Nephron (organoid): Measurements from ENCODE around the gene SLC6A18.

Experiments used
- H3K27ac Mint-ChIP-seq, 3 experiments: 2 replicates each; pipeline ENCODE4 v1.8.0; 2020; ENCODE audit warnings: mixed read lengths in 3 of 3, mild to moderate bottlenecking in 2 of 3, moderate library complexity in 1 of 3
- H3K27me3 Mint-ChIP-seq: 2 replicates; pipeline ENCODE4 v1.8.0; 2021; ENCODE audit warnings: low read depth, mild to moderate bottlenecking, moderate library complexity, mixed read lengths
- H3K36me3 Mint-ChIP-seq: 2 replicates; pipeline ENCODE4 v1.8.0; 2020; ENCODE audit warnings: low read depth, mixed read lengths
- H3K4me1 Mint-ChIP-seq: 2 replicates; pipeline ENCODE4 v1.8.0; 2020; ENCODE audit warnings: mixed read lengths
- H3K4me3 Mint-ChIP-seq, 3 experiments: 2 replicates each; pipeline ENCODE4 v1.8.0; 2020; ENCODE audit warnings: mild to moderate bottlenecking in 3 of 3, mixed read lengths in 3 of 3, moderate library complexity in 2 of 3
- H3K9me3 Mint-ChIP-seq: 2 replicates; pipeline ENCODE4 v1.8.0; 2020; ENCODE audit warnings: mixed read lengths
- TF ChIP-seq, protein P1 (sequence below), 3 experiments: fragments of 200-600 bp; sonication (generic); IDR thresholded peaks; one replicate each; pipeline ENCODE4 v1.5.0; 2021; ENCODE audit warnings: antibody characterized with exemption in 3 of 3; ENCODE audit not compliant: unreplicated experiment in 3 of 3

SLC6A18 gene

DNA sequence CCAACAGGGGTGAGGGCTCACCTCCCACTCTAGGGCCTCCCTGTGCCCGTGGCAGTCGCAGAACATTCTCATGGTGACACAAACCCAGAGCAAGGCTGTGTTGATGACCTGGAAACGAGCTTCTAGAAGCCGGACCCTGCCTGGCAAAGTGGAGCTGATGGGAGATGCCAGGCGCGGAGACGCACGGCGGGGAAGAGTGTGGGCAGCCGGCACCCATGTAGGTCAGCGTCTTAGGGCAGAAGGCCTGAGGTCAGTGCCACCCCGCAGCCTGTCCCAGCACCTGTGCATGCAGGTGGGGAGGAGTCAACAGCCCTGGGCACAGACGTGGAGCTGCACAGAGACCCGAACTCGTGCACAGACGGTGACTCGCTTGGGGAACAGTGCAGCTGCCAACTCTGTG lies 5.4 kb downstream of the SLC6A18 start:
- no peak overlapping the region for H3K4me3 Mint-ChIP-seq
- H3K4me1 Mint-ChIP-seq, result peaks cover 28% of the 10 kb centered on the region
- no peak overlapping the region for H3K27ac Mint-ChIP-seq
- H3K9me3 Mint-ChIP-seq, result no peaks in the 10 kb centered on the region
- TF ChIP-seq, protein P1, sequence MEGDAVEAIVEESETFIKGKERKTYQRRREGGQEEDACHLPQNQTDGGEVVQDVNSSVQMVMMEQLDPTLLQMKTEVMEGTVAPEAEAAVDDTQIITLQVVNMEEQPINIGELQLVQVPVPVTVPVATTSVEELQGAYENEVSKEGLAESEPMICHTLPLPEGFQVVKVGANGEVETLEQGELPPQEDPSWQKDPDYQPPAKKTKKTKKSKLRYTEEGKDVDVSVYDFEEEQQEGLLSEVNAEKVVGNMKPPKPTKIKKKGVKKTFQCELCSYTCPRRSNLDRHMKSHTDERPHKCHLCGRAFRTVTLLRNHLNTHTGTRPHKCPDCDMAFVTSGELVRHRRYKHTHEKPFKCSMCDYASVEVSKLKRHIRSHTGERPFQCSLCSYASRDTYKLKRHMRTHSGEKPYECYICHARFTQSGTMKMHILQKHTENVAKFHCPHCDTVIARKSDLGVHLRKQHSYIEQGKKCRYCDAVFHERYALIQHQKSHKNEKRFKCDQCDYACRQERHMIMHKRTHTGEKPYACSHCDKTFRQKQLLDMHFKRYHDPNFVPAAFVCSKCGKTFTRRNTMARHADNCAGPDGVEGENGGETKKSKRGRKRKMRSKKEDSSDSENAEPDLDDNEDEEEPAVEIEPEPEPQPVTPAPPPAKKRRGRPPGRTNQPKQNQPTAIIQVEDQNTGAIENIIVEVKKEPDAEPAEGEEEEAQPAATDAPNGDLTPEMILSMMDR (IDR thresholded peaks at IDR 0.05; ENCODE audit: unreplicated experiment in 3 of 3), result no peak
- no peaks in the 10 kb centered on the region for H3K36me3 Mint-ChIP-seq
- H3K27me3 Mint-ChIP-seq, result peaks cover 25% of the 10 kb centered on the region

GRCh38 chr5:1231354-1231905 lies 6.2 kb downstream of the SLC6A18 start:
- no peak overlapping the region for H3K4me3 Mint-ChIP-seq
- no peak overlapping the region for H3K27ac Mint-ChIP-seq
- H3K9me3 Mint-ChIP-seq, result peaks cover 9% of the 10 kb centered on the region
- TF ChIP-seq, protein P1 (IDR thresholded peaks at IDR 0.05; ENCODE audit: unreplicated experiment in 3 of 3), result no peak
- peaks cover 24% of the 10 kb centered on the region for H3K4me1 Mint-ChIP-seq
- peaks cover 34% of the 10 kb centered on the region for H3K27me3 Mint-ChIP-seq
- no peaks in the 10 kb centered on the region for H3K36me3 Mint-ChIP-seq

GRCh38 chr5:1232780-1233179 lies 7.6 kb downstream of the SLC6A18 start:
- Mint-ChIP-seq H3K27me3 (peaks cover 35% of the 10 kb centered on the region), H3K27ac (no peak overlapping the region), H3K36me3 (no peaks in the 10 kb centered on the region), H3K4me1 (peaks cover 15% of the 10 kb centered on the region), H3K4me3 (no peak overlapping the region), H3K9me3 (peaks cover 11% of the 10 kb centered on the region)
- TF ChIP-seq, protein P1 (IDR thresholded peaks at IDR 0.05; ENCODE audit: unreplicated experiment in 3 of 3), result no peak

GRCh38 chr5:1235379-1235778 lies 10.2 kb downstream of the SLC6A18 start:
- Mint-ChIP-seq H3K36me3 (no peaks in the 10 kb centered on the region), H3K27me3 (peaks cover 16% of the 10 kb centered on the region), H3K4me3 (no peak overlapping the region), H3K9me3 (peaks cover 11% of the 10 kb centered on the region), H3K27ac (no peak overlapping the region), H3K4me1 (no peaks in the 10 kb centered on the region)
- TF ChIP-seq, protein P1 (IDR thresholded peaks at IDR 0.05; ENCODE audit: unreplicated experiment in 3 of 3), result no peak

DNA sequence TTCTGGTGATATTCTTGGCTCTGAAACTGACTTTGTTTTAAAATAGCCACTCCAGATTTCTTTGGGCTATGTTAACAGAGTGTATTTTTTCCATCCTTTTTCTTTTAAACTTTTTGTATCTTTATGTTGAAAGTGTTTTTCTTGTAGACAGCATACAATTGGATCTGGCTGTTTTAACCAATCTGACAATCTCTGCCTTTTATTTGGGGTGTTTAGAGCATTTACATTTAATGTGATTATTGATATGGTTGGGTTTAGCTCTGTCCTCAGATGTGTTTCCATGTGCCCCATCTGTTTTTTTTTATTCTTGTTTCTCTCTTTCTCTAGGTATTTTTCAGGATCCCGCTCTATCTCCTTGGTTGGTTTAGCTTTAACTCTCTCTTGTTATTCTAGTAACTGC lies 10.7 kb downstream of the SLC6A18 start:
- H3K4me1 Mint-ChIP-seq, result no peaks in the 10 kb centered on the region
- TF ChIP-seq, protein P1 (IDR thresholded peaks at IDR 0.05; ENCODE audit: unreplicated experiment in 3 of 3), result no peak
- H3K27me3 Mint-ChIP-seq, result peaks cover 21% of the 10 kb centered on the region
- no peak overlapping the region for H3K27ac Mint-ChIP-seq
- H3K36me3 Mint-ChIP-seq, result no peaks in the 10 kb centered on the region
- H3K4me3 Mint-ChIP-seq, result no peak overlapping the region
- peaks cover 11% of the 10 kb centered on the region for H3K9me3 Mint-ChIP-seq

DNA sequence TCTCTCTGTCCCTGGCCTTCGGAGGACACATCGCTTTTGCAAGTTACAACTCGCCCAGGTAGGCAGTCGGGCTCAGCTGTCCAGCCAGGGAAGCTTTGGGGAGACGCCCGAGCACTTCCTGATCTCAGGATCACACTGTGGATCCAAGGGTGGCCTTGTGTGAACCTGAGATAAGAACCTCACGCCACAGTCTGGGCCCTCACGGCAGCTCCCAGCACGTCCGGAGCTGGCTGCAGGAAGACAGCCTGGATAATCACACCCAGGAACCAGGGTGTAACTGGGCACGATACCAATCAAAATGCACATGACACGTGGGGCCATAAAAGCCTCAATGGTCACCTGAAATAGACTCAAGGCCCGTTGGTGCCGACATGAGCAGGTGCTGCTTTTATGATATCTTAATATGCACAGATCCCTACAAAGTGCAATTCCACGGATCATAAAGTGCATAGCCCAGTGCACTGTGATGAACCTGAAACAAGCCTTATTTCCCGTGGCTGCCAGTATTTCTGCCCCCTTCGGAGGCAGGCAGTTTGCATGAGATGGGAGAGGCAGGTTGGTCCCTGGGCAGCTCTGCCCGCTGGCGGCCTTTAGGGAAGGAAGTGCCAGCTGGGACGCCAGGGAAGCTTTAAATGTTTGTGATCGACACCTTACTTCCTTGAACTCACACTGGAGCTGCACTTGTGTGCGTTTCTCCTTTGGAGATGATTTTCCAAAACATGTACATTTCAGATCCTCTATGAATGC lies 14.5 kb downstream of the SLC6A18 start:
- no peaks in the 10 kb centered on the region for H3K4me1 Mint-ChIP-seq
- H3K36me3 Mint-ChIP-seq, result no peaks in the 10 kb centered on the region
- H3K9me3 Mint-ChIP-seq, result peaks cover 11% of the 10 kb centered on the region
- TF ChIP-seq, protein P1 (IDR thresholded peaks at IDR 0.05; ENCODE audit: unreplicated experiment in 3 of 3), result no peak
- no peak overlapping the region for H3K27ac Mint-ChIP-seq
- peaks cover 31% of the 10 kb centered on the region for H3K27me3 Mint-ChIP-seq
- no peak overlapping the region for H3K4me3 Mint-ChIP-seq
